Measurements from ENCODE around the gene ADCY2.

ADCY2 gene

GRCh38 chr5:7671381-7671993, 275.5 kb downstream of the ADCY2 start:
- DNase-seq, result peak; percentile 76

GRCh38 chr5:7673658-7674057, 277.7 kb downstream of the ADCY2 start:
- no peak for DNase-seq

- no peak for DNase-seq
Measured at GRCh38 chr5:7676455-7676854, 280.5 kb downstream of the ADCY2 start.

- DNase-seq, result no peak
Measured at GRCh38 chr5:7678030-7678429, 282.1 kb downstream of the ADCY2 start.

GRCh38 chr5:7679663-7680062, 283.7 kb downstream of the ADCY2 start:
- DNase-seq, result no peak

- no peak for DNase-seq
Measured at GRCh38 chr5:7680260-7680659, 284.3 kb downstream of the ADCY2 start.

- no peak for DNase-seq
Measured at GRCh38 chr5:7682379-7682778, 286.4 kb downstream of the ADCY2 start.

- no peak for DNase-seq
Measured at GRCh38 chr5:7683753-7684152, 287.8 kb downstream of the ADCY2 start.

- no peak for DNase-seq
Measured at GRCh38 chr5:7684826-7685225, 288.9 kb downstream of the ADCY2 start.

- no peak for DNase-seq
Measured at GRCh38 chr5:7686794-7687193, 290.9 kb downstream of the ADCY2 start.

- DNase-seq, result no peak
Measured at GRCh38 chr5:7690557-7690956, 294.6 kb downstream of the ADCY2 start.

- DNase-seq, result no peak
Measured at GRCh38 chr5:7705261-7705660, 309.3 kb downstream of the ADCY2 start.

- DNase-seq, result no peak
Measured at GRCh38 chr5:7705736-7706135, 309.8 kb downstream of the ADCY2 start.

- DNase-seq, result no peak
Measured at GRCh38 chr5:7706256-7706655, 310.3 kb downstream of the ADCY2 start.

GRCh38 chr5:7714119-7714518, 318.2 kb downstream of the ADCY2 start:
- DNase-seq, result no peak

- DNase-seq, result no peak
Measured at GRCh38 chr5:7714697-7715096, 318.8 kb downstream of the ADCY2 start.

- no peak for DNase-seq
Measured at GRCh38 chr5:7717691-7718090, 321.8 kb downstream of the ADCY2 start.

GRCh38 chr5:7728076-7728475, 332.1 kb downstream of the ADCY2 start:
- DNase-seq, result no peak

GRCh38 chr5:7741415-7742065, 345.6 kb downstream of the ADCY2 start:
- DNase-seq, result no peak

GRCh38 chr5:7742241-7742656, 346.3 kb downstream of the ADCY2 start:
- DNase-seq, result no peak

- DNase-seq, result peak; percentile 51
Measured at GRCh38 chr5:7745882-7746610, 350.1 kb downstream of the ADCY2 start.

- DNase-seq, result no peak
Measured at GRCh38 chr5:7747728-7748127, 351.8 kb downstream of the ADCY2 start.

GRCh38 chr5:7749626-7750025, 353.7 kb downstream of the ADCY2 start:
- no peak for DNase-seq

- no peak for DNase-seq
Measured at GRCh38 chr5:7751874-7752273, 355.9 kb downstream of the ADCY2 start.

Data from NCI-H1417 treated with DMSO at 0.1 percent for 48 hours (cell line).